Mammary epithelial cell (primary cell): ENCODE measurements around the gene SOS2.

ENCODE experiments used
- CTCF ChIP-seq, 2 donors: IDR thresholded peaks in 1 of 2; conservative IDR thresholded peaks in 1 of 2; 2 replicates each; pipeline ENCODE4 v1.5.1; 2011 to 2012; ENCODE audit warnings: inconsistent platforms in 2 of 2, low read length in 2 of 2, mild to moderate bottlenecking in 2 of 2, control low read depth in 1 of 2, low read depth in 1 of 2; ENCODE audit not compliant: insufficient read depth in 1 of 2; ENCODE audit errors: extremely low read depth in 1 of 2
- EZH2 ChIP-seq: IDR thresholded peaks from 2 replicates; pipeline ENCODE4 v1.6.1; 2012; ENCODE audit warnings: low read length, inconsistent platforms, borderline replicate concordance

GRCh38 chr14:50230701-50231474, 490 bp downstream of the SOS2 start:
- no peak for TF ChIP-seq CTCF (conservative IDR thresholded peaks at IDR 0.05 in 1 of 2, IDR thresholded peaks at IDR 0.05 in 1 of 2; ENCODE audit: extremely low read depth in 1 of 2, insufficient read depth in 1 of 2, low read depth in 1 of 2, low read length in 2 of 2)
- TF ChIP-seq EZH2 = no peak
